ENCODE results near the gene AQP7.
"Not testable (repeated sequence)": the region's sequence is repeated elsewhere in the genome, so short reads cannot be mapped to it uniquely, and the experiment has no call there.

The AQP7 gene

GRCh38 chr9:33397801-33398200 is 4.6 kb downstream of the AQP7 start:
- not testable (repeated sequence) for DNase-seq (ENCODE audit: low spot score)

DNA sequence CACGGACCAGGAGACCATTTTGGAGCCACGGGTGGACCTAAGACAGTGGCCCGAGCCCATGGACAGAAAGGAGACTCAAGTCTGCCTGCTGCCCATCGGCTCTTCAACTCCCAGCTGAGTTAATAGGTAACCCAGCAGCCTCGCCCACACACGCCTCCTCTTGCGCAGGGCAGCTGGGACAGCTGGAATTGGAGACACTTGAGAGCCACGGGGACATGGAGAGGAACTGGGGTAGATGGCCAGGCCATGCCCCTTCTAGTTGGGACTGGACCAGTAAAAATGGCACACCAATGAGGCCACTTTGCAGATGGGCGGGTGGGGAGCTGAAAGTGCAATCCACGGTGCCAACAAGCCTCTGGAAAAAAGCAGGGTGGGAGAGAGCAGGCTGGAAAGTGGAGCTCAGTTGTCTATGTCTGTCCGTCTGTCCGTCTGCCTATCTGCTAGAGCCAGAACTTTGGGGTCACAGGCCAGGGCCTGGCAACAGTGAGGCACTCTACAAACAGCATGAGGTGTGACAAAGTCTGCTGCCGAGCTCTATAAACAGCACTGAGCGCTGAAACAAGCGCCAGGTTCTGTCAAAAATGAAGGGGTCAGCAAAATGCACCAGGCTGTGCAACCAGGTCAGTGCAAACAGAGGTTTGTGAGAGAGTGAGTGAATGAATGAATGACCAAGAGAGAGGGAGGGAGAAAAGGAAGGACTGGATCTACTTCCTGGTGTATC is 7.0 kb downstream of the AQP7 start:
- not testable (repeated sequence) for DNase-seq (ENCODE audit: low spot score)

DNA sequence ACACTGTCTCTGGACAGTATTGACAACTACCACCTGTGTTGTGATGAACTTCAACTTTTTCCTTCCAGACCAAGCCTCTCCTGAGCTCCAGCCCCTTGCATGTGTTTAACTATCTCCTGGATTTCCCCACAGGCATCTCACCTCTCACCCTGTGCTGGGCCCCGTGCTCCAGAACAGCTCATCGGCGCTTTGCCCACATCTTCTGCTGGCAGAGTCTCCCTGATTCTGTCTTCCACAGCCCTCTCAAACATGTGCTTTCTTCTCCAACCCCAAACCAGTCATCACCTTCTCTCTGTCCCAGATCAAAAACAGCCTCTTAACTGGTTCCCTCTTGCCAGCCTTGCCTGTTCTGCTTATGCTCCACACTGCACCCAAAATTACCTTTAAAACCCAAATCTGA is 8.4 kb downstream of the AQP7 start:
- not testable (repeated sequence) for DNase-seq (ENCODE audit: low spot score)

DNA sequence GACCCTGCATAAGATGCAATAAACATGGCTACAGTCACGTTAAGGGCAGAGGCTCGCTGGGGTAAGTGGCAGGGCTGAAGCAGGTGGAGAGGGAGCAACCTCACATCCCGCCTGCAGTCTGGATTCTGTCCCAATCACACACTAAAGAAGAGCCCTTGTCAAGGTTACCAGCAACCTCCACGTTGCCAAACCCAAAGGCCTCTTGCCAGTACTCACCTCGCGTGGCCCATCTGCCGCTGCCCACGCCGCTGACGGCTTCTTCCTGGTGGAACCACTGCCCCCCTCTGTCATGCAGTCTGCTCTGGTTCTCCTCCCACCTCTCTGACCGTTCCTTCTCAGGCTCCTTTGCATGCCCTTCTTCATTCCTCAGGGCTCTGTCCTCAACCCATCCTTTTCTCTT is 8.8 kb downstream of the AQP7 start:
- no peak for DNase-seq (ENCODE audit: low spot score)

GRCh38 chr9:33392591-33393021 is 9.8 kb downstream of the AQP7 start:
- DNase-seq (ENCODE audit: low spot score): not testable (repeated sequence)

GRCh38 chr9:33391111-33391771 is 11.1 kb downstream of the AQP7 start:
- DNase-seq (ENCODE audit: low spot score): peak; percentile 50

DNA sequence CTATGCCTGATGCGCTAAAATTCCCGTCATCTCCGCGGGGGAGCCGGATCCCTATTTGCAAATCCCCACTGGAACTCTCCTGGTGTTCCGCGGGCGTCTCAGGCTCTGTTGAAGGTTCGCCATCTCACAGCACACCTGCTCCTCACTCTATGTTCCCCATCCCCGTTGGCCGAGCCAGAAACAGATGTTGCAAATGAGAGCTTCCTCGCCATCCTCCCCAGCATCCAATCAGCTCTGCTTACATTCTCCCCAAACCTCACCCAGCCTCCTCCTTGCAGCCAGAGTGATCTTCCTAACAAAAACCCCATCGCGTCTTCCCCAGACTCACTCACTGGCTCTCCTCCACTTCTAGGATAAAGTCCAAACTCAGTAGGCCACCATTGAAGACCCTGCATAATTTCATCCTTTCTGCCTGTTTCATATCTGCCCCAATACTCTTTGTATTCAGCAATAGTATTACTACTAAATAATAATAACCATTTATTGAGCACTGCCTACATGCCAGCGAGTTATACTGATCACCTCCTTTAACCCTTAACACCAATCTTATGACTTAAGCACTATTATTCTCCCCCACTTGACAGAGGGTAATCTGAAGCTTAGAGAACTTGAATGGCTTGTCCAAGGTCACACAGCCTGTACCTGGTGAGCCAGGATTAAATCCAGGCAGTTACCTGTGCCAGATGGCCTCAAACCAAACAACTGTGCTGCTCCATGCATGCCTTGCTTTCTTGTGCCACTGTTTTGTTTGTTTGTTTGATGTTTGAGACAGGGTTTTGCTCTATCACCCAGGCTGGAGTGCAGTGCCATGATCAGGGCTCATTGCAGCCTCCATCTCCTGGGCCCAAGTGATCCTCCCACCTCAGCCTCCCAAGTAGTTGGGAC is 14.0 kb downstream of the AQP7 start:
- no peak for DNase-seq (ENCODE audit: low spot score)

DNA sequence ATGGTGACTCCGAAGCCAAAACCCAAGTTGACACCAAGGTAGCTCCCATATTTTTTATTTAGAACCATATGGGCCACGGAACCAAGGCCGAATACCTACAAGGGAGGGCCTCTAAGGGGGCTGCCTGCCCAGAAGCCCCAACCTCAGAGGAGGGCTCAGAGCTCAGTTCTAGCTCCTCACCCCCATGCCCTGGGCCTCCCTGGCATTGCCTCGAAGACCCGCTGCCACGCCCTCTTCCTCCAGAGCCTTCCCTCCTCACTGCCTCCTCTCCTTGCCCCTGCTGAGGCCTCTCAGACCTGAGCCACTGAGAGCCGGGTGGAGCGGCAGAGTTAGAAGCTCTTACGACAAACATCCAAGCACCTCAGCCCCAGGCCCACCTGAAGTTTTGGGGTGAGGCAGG is 15.4 kb downstream of the AQP7 start:
- DNase-seq (ENCODE audit: low spot score): not testable (repeated sequence)

DNA sequence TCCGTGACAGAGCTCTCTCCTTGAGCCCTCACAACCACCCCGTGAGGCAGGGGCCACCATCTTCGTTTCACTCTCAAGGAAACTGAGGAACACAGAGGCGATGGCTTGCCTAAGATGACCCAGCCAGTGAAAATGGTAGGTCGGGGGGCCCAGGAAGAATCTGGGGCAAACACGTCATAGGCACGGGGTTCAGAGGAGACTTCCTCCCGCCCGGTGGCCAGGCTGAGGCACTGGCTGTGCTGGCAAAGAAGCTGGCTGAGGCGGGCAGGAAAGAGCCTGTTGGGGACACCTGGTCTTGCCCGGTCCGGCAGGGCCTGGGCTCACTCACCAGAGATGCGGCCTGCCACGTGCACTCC is 15.7 kb downstream of the AQP7 start:
- DNase-seq (ENCODE audit: low spot score): not testable (repeated sequence)

GRCh38 chr9:33385979-33386640 is 16.3 kb downstream of the AQP7 start:
- not testable (repeated sequence) for DNase-seq (ENCODE audit: low spot score)

DNA sequence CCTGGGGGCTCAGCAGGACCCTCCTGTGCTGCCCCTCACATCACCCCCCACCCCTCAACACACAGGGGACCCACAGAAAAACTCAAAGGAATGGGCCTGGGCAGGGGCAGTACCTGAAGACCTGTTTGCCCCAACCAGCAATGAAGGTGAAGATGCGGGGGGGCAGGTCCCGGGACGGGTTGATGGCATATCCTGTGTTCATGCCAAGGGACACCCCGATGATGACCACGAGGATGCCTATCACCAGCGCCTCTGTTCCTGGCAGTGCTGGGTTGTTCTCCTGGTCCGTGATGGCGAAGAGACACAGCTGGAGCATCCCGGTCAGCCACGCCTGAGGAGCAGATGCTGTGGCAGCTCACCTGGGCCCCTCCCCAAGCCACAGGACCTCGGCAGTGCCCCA is 16.8 kb downstream of the AQP7 start:
- not testable (repeated sequence) for DNase-seq (ENCODE audit: low spot score)

DNA sequence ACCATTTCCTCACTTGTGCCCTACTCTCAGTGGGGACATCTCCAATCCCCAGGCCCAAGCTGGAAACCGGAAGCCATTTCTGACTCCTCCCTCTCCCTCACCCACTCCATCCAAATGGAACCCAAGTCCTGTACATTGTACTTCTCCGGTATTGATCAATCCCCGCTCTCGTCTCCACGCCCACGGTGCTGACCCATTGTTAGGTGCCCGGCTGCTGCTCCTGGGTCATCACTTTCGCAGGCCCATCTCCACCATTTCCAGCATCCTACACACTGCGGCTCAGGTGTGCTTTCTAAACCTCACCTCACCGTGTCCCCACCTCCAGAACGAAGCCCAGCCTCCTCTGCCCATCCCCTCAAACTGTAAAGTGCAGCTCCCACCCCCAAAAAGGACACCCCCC is 19.0 kb downstream of the AQP7 start:
- not testable (repeated sequence) for DNase-seq (ENCODE audit: low spot score)

DNA sequence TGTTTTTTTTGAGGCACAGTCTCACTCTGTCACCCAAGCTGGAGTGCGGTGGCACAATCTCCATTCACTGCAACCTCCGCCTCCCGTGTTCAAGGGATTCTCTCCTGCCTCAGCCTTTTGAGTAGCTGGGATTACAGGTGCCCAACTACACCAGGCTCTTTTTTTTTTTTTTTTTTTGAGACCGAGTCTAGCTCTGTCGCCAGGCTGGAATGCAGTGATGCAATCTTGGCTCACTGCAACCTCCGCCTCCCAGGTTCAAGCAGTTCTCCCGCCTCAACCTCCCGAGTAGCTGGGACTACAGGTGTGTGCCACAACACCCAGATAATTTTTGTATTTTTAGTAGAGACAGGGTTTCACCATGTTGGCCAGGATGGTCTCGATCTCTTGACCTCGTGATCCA is 20.0 kb downstream of the AQP7 start:
- not testable (repeated sequence) for DNase-seq (ENCODE audit: low spot score)

- no peak for DNase-seq (ENCODE audit: low spot score)
Measured at GRCh38 chr9:33381231-33381791, 21.1 kb downstream of the AQP7 start.

- DNase-seq (ENCODE audit: low spot score): no peak
Measured at GRCh38 chr9:33380390-33381094, 21.8 kb downstream of the AQP7 start.

GRCh38 chr9:33379666-33380389 is 22.5 kb downstream of the AQP7 start:
- DNase-seq (ENCODE audit: low spot score): no peak

DNA sequence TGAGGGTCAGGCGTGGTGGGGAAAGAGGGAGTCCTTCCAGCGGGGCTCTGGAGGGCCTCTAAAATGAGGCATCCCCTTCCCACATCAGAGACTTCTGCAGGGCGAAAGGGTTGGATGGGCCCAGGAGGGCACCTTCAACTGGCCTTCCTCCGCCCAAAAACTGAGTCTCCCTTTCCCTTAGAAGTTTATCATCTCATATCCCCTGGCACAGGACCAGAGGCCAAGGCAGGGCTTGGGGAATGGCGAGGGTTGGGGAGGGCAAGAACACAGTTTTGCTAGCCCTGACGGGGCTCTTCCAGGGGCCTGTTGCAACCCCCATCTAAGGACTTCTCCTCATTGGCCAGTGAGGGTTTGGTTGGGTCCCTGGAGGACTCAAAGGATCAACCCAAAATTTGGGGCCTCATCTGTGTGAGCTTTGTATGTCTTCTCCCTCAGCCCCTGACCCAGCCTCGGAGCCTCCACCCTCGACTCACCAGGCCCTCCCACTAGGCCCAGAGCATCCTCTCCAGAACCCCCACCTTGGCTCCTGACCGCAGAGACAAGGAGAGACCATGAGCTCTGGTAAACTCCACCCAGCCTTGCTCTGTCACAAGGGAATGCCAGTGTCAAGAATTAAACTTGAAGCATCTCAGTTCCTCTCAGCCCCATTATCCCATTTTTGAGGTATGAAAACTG is 24.1 kb downstream of the AQP7 start:
- DNase-seq (ENCODE audit: low spot score): no peak

DNA sequence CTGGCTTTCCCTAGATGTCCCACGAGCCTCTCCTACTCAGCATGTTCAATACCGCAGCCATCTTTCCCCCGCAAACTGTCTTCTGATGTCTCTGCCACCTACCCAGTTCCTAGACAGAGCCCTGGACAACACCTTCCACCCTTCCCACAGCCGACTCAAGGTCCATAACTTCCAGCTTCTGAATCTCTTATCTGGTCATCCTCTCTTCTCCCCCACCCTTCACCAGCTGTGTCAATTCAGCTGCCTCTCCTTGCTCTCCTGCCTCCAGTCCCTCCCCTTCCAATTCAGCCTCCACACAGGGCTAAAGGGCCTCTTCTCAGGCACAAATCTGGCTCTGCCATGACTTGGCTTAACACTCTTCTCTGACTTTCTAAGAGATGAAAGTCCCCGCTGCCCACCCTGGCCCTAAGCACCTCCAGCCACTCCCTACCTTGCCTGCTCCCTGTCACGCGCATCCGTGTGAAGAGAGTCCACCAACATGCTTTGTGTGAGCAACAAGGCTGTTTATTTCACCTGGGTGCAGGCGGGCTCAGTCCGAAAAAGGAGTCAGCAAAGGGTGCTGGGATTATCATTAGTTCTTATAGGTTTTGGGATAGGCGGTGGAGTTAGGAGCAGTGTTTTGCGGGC is 25.2 kb downstream of the AQP7 start:
- no peak for DNase-seq (ENCODE audit: low spot score)

- DNase-seq (ENCODE audit: low spot score): no peak
Measured at GRCh38 chr9:33375841-33376321, 26.5 kb downstream of the AQP7 start.

Measured in SK-N-DZ (cell line).